Loucy (cell line): ENCODE data around the gene MAP7D2.
A peak's percentile ranks its signal among the peaks of the same experiment; 100 is the strongest.

Experiments used
- H2AFZ ChIP-seq: fragments of 200-600 bp; sonication (generic); 2 replicates; pipeline ENCODE4 v1.6.0; 2016; ENCODE audit warnings: antibody characterized with exemption, mild to moderate bottlenecking, low read length, moderate library complexity
- H3F3A ChIP-seq: fragments of 200-600 bp; 2 replicates; pipeline ENCODE4 v1.6.0; 2016; ENCODE audit warnings: antibody characterized with exemption, low read depth, mild to moderate bottlenecking
- H3K27me3 ChIP-seq: fragments of 200-600 bp; sonication (generic); 2 replicates; pipeline ENCODE4 v1.6.1; 2014; ENCODE audit warnings: low read length, mild to moderate bottlenecking; ENCODE audit not compliant: insufficient read depth, poor library complexity, severe bottlenecking
- H3K36me3 ChIP-seq: fragments of 200-600 bp; sonication (generic); 2 replicates; pipeline ENCODE4 v1.6.1; 2016; ENCODE audit warnings: low read length; ENCODE audit not compliant: insufficient read depth
- H3K4me1 ChIP-seq: fragments of 200-600 bp; sonication (generic); 2 replicates; pipeline ENCODE4 v1.5.1; 2014; ENCODE audit warnings: low read length, mild to moderate bottlenecking; ENCODE audit not compliant: insufficient read depth, poor library complexity, severe bottlenecking
- H3K4me2 ChIP-seq: fragments of 200-600 bp; sonication (generic); 2 replicates; pipeline ENCODE4 v1.6.0; 2014; ENCODE audit warnings: antibody characterized with exemption, low read length, low read depth, mild to moderate bottlenecking; ENCODE audit not compliant: poor library complexity, severe bottlenecking
- H3K4me3 ChIP-seq: fragments of 200-600 bp; sonication (generic); 2 replicates; pipeline ENCODE4 v1.5.1; 2014; ENCODE audit warnings: low read length, mild to moderate bottlenecking, mixed read lengths; ENCODE audit not compliant: poor library complexity, severe bottlenecking
- H3K79me2 ChIP-seq: fragments of 200-600 bp; sonication (generic); 2 replicates; pipeline ENCODE4 v1.6.1; 2014; ENCODE audit warnings: low read length; ENCODE audit not compliant: insufficient read depth
- H3K9ac ChIP-seq: fragments of 200-600 bp; sonication (generic); 2 replicates; pipeline ENCODE4 v1.6.0; 2014; ENCODE audit warnings: mild to moderate bottlenecking, low read depth, low read length, moderate library complexity; ENCODE audit not compliant: poor library complexity, severe bottlenecking
- H3K9me2 ChIP-seq: fragments of 200-600 bp; sonication (generic); replicated peaks from 2 replicates; pipeline ENCODE4 v1.6.1; 2016; ENCODE audit warnings: low read depth, low read length, mixed read lengths
- H3K9me3 ChIP-seq: fragments of 200-600 bp; sonication (generic); 2 replicates; pipeline ENCODE4 v1.6.1; 2014; ENCODE audit warnings: mild to moderate bottlenecking, antibody characterized with exemption, low read length, low read depth; ENCODE audit not compliant: insufficient read depth
- H4K20me1 ChIP-seq: fragments of 200-600 bp; sonication (generic); 2 replicates; pipeline ENCODE4 v1.6.0; 2014; ENCODE audit warnings: antibody characterized with exemption, low read length, mild to moderate bottlenecking; ENCODE audit not compliant: insufficient read depth, poor library complexity, severe bottlenecking
- EZH2phosphoT487 ChIP-seq: fragments of 200-600 bp; IDR thresholded peaks from 2 replicates; pipeline ENCODE4 v1.6.1; 2018; ENCODE audit warnings: antibody characterized with exemption, mild to moderate bottlenecking, moderate library complexity, borderline replicate concordance
- TF ChIP-seq, protein P1 (sequence below): fragments of 200-600 bp; sonication (generic); conservative IDR thresholded peaks from 2 replicates; pipeline ENCODE4 v1.5.1; 2014; ENCODE audit warnings: mild to moderate bottlenecking, antibody characterized with exemption, low read length

The MAP7D2 gene

DNA sequence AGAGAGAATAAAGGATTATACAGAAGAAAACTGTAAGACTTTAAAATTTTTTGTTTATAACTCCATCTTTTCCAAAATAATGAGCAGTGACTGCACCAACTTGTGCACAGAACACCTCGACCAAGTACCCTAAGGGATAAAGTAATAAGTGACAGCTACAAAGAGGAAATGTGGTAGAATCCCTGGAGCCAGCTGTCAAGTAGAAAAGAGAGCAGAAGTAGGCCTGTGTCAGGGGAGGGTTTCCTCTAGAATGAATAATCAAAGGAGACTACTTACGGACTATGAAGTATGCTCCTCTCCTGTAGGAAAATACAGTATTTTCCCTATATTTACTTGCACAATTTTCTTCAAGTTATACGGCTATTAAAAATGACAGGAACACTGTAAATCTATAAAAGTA lies 23.7 kb upstream of the MAP7D2 start:
- Histone ChIP-seq H3K4me2 (peak overlapping the region; percentile 92), H3K4me3 (peak overlapping the region; percentile 99), H3K4me1 (peaks cover 53% of the 10 kb centered on the region), H3K9me2 (no peaks in the 10 kb centered on the region), H3K79me2 (peaks cover 59% of the 10 kb centered on the region), H3F3A (no peaks in the 10 kb centered on the region; the same call in 1 of the 2 replicates), H3K9me3 (no peaks in the 10 kb centered on the region), H3K27me3 (no peaks in the 10 kb centered on the region), H3K36me3 (peaks cover 17% of the 10 kb centered on the region; the same call in 1 of the 2 replicates), H2AFZ (no peak overlapping the region), H3K9ac (peak overlapping the region; percentile 91), H4K20me1 (peaks cover 44% of the 10 kb centered on the region)
- TF ChIP-seq, protein P1, sequence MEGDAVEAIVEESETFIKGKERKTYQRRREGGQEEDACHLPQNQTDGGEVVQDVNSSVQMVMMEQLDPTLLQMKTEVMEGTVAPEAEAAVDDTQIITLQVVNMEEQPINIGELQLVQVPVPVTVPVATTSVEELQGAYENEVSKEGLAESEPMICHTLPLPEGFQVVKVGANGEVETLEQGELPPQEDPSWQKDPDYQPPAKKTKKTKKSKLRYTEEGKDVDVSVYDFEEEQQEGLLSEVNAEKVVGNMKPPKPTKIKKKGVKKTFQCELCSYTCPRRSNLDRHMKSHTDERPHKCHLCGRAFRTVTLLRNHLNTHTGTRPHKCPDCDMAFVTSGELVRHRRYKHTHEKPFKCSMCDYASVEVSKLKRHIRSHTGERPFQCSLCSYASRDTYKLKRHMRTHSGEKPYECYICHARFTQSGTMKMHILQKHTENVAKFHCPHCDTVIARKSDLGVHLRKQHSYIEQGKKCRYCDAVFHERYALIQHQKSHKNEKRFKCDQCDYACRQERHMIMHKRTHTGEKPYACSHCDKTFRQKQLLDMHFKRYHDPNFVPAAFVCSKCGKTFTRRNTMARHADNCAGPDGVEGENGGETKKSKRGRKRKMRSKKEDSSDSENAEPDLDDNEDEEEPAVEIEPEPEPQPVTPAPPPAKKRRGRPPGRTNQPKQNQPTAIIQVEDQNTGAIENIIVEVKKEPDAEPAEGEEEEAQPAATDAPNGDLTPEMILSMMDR, result no peak
- TF ChIP-seq EZH2phosphoT487, result no peak

GRCh38 chrX:20139966-20140365 lies 23.3 kb upstream of the MAP7D2 start:
- Histone ChIP-seq H3K4me1 (peaks cover 55% of the 10 kb centered on the region), H3K4me2 (peak overlapping the region; percentile 92), H3K36me3 (peaks cover 22% of the 10 kb centered on the region; the same call in 1 of the 2 replicates), H3K79me2 (peaks cover 63% of the 10 kb centered on the region), H3K27me3 (no peaks in the 10 kb centered on the region), H4K20me1 (peaks cover 49% of the 10 kb centered on the region), H3K9ac (peak overlapping the region; percentile 91), H2AFZ (no peak overlapping the region), H3K9me3 (no peaks in the 10 kb centered on the region), H3K9me2 (no peaks in the 10 kb centered on the region), H3F3A (no peaks in the 10 kb centered on the region; the same call in 1 of the 2 replicates), H3K4me3 (peak overlapping the region; percentile 99)
- TF ChIP-seq, protein P1, result no peak
- no peak for TF ChIP-seq EZH2phosphoT487

- Histone ChIP-seq H3K79me2 (peaks cover 78% of the 10 kb centered on the region), H3F3A (no peaks in the 10 kb centered on the region), H3K4me1 (peaks cover 42% of the 10 kb centered on the region), H3K9ac (no peak overlapping the region), H3K27me3 (no peaks in the 10 kb centered on the region), H3K9me3 (no peaks in the 10 kb centered on the region), H3K4me3 (peak overlapping the region; percentile 54), H2AFZ (no peak overlapping the region), H3K36me3 (peaks cover 54% of the 10 kb centered on the region; the same call in 1 of the 2 replicates), H3K9me2 (no peaks in the 10 kb centered on the region), H4K20me1 (peaks cover 54% of the 10 kb centered on the region), H3K4me2 (peak overlapping the region; percentile 70)
- TF ChIP-seq, protein P1, result no peak
- TF ChIP-seq EZH2phosphoT487, result no peak
Observed at GRCh38 chrX:20135944-20136343, 19.2 kb upstream of the MAP7D2 start.
